ENCODE data around the gene TLL2. TPM values are rescaled to one million over a fixed set of nuclear protein-coding genes. Genes with fewer than 3 reads are reported as not detected.

Gene TLL2
- total and polyA plus RNA-seq, 4 experiments from 2014 or later = 0.03 to 0.17 TPM; not detected in 2

DNA sequence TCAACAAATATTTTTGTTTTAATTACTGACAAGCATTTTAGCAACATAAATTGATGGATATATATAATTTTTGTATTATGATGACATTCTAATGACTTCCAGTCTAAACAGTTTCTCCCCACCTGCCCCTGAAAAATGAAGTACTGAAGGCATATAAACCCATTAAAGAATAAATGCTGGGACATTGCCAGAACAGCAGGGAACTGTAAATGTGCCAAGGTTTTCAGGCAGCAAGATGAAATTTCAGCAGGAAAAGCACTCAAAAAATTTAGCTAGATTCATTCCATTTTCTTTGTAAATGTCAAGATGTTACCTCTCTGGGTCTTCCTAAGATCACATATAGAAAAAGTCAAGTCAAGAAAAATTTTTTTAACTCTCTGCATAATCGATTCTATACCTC lies 11.0 kb upstream of the TLL2 start:
- POLR2A ChIA-PET (ENCODE audit: partially characterized antibody) = no interaction called here
- Histone ChIP-seq H3K9me3 (ENCODE audit: control insufficient read depth in 1 of 2, low read length in 2 of 2) (no peaks in the 10 kb centered on the region), H3K4me3 (ENCODE audit: low read length in 2 of 2) (no peak overlapping the region), H3K27me3 (ENCODE audit: insufficient read depth, low read length) (no peaks in the 10 kb centered on the region), H3K36me3 (ENCODE audit: insufficient read depth, low read length) (peaks cover 24% of the 10 kb centered on the region), H3K4me1 (ENCODE audit: insufficient read depth, low read length) (no peaks in the 10 kb centered on the region), H3K27ac (ENCODE audit: low read depth, low read length) (no peak overlapping the region)
- no peaks in the 10 kb centered on the region for H3K9me3 Mint-ChIP-seq
- intact Hi-C loops (cut with micrococcal nuclease) = no loop called here
- H3K4me1 Mint-ChIP-seq = peaks cover 0 to 4% (median 2%) of the 10 kb centered on the region in 4 donors
- DNase-seq = no peak
- H3K36me3 Mint-ChIP-seq = peaks cover 72 to 80% of the 10 kb centered on the region in 2 donors
- no peaks in the 10 kb centered on the region for H3K27me3 Mint-ChIP-seq
- H3K4me3 Mint-ChIP-seq = no peak overlapping the region
- no peak overlapping the region for H3K27ac Mint-ChIP-seq
- CTCF ChIA-PET (ENCODE audit: partially characterized antibody) = no interaction called here

DNA sequence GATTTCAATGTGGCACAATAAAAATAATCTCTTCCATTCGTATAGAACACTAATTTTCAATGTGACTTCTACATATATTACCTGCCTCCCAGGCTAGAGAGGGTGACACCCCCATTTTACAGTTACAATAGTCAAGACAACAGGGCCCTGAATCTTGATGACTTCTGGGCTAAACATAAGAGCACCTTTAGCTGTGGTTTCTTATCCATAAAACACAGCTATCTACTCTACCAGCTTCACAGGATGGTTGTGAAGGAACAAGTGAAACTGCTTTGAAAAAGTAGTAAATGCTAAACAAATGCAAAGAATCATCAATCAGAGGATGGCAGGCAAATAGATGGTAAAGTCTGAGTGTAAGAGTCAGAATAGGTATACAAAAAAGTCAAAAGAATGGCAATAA lies 3.6 kb upstream of the TLL2 start:
- peaks cover 2% of the 10 kb centered on the region in 2 donors for H3K27me3 Mint-ChIP-seq
- peaks cover 4% of the 10 kb centered on the region for H3K36me3 ChIP-seq (ENCODE audit: insufficient read depth, low read length)
- H3K9me3 Mint-ChIP-seq = no peaks in the 10 kb centered on the region
- H3K4me3 ChIP-seq (ENCODE audit: low read length in 2 of 2) = no peak overlapping the region
- H3K4me1 Mint-ChIP-seq = peaks cover 7 to 18% (median 11%) of the 10 kb centered on the region in 4 donors
- no peak overlapping the region for H3K4me3 Mint-ChIP-seq
- peaks cover 26 to 29% of the 10 kb centered on the region in 2 donors for H3K36me3 Mint-ChIP-seq
- ChIA-PET POLR2A (ENCODE audit: partially characterized antibody) (interaction anchor here (1.1 kb wide), 1 partner anchor 9 kb away, joined by 3 read pairs; no protein-coding TSS in a partner anchor), CTCF (ENCODE audit: partially characterized antibody) (no interaction called here)
- intact Hi-C loops (cut with micrococcal nuclease) = no loop called here
- H3K27ac ChIP-seq (ENCODE audit: low read depth, low read length) = no peak overlapping the region
- no peak overlapping the region for H3K27ac Mint-ChIP-seq
- DNase-seq = no peak
- H3K27me3 ChIP-seq (ENCODE audit: insufficient read depth, low read length) = peaks cover 5% of the 10 kb centered on the region
- H3K9me3 ChIP-seq (ENCODE audit: control insufficient read depth in 1 of 2, low read length in 2 of 2) = no peaks in the 10 kb centered on the region
- peaks cover 21% of the 10 kb centered on the region for H3K4me1 ChIP-seq (ENCODE audit: insufficient read depth, low read length)

DNA sequence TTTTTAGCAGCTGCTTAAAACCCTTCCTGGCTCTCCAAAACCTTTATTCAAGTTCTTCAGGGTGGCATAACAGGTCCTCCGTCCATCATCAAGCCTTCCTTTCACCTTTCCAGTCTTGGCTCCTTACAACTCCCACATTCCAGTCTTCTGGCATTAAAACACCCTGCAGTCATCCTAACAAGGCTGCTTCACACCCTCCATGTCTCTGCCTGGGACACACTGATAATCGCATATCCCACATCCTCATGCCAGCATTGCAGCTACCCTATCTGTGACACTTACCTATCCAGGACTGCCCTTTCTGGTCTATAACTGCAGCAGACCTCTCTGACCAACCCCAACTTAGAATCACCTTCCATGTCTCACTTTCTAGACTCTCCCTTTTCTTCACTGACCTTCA lies 2.6 kb upstream of the TLL2 start:
- no peaks in the 10 kb centered on the region for H3K9me3 ChIP-seq (ENCODE audit: control insufficient read depth in 1 of 2, low read length in 2 of 2)
- peaks cover 23% of the 10 kb centered on the region for H3K4me1 ChIP-seq (ENCODE audit: insufficient read depth, low read length)
- H3K27me3 ChIP-seq (ENCODE audit: insufficient read depth, low read length) = peaks cover 9% of the 10 kb centered on the region
- POLR2A ChIA-PET (ENCODE audit: partially characterized antibody) = interaction anchor here (0.9 kb wide), 1 partner anchor 10 kb away, joined by 3 read pairs; no protein-coding TSS in a partner anchor
- H3K4me3 ChIP-seq (ENCODE audit: low read length in 2 of 2) = no peak overlapping the region
- no peak overlapping the region for H3K27ac ChIP-seq (ENCODE audit: low read depth, low read length)
- no peak for DNase-seq
- peaks cover 4 to 6% of the 10 kb centered on the region in 2 donors for H3K27me3 Mint-ChIP-seq
- H3K27ac Mint-ChIP-seq = no peak overlapping the region
- peak overlapping the region in 1 of 8 donors; percentile 12 for H3K4me3 Mint-ChIP-seq
- peaks cover 17 to 19% of the 10 kb centered on the region in 2 donors for H3K36me3 Mint-ChIP-seq
- H3K9me3 Mint-ChIP-seq = no peaks in the 10 kb centered on the region
- CTCF ChIA-PET (ENCODE audit: partially characterized antibody) = no interaction called here
- H3K4me1 Mint-ChIP-seq = peaks cover 10 to 23% (median 16%) of the 10 kb centered on the region in 4 donors
- no peaks in the 10 kb centered on the region for H3K36me3 ChIP-seq (ENCODE audit: insufficient read depth, low read length)
- intact Hi-C loops (cut with micrococcal nuclease) = no loop called here

DNA sequence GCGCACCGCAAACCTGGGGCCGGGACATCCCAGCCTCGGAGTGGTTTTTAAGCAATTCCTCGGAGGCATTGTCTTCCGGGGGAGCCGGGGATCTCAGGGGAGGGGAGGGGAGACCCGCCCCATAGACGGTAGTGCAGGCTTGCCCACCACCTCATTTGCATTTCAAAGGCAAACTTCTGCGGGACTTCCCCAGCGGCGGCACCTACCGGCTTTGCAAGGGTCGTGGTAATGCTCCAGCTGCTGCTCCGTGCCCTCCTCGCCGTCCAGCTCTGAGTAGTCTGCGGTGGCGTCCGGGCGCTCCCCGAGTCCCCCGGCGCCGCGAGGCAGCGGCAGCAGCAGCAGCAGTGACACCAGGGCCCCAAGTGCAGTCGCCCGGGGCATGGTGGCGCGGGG lies 425 bp downstream of the TLL2 start:
- intact Hi-C loops (cut with micrococcal nuclease) = loop anchor here (5.0 kb wide), 2 partner anchors 74 to 136 kb away; partner anchors contain the start of gene TM9SF3
- Mint-ChIP-seq H3K4me1 (peaks cover 10 to 23% (median 16%) of the 10 kb centered on the region in 4 donors), H3K27ac (no peak overlapping the region), H3K4me3 (peak overlapping the region in 7 of 8 donors; percentile 54 to 83 (median 81)), H3K36me3 (no peaks in the 10 kb centered on the region), H3K27me3 (peaks cover 4 to 6% of the 10 kb centered on the region in 2 donors), H3K9me3 (no peaks in the 10 kb centered on the region)
- ChIA-PET POLR2A (ENCODE audit: partially characterized antibody) (interaction anchor here (1.2 to 1.5 kb wide), 2 partner anchors 68 to 317 kb away, joined by 3 read pairs; no protein-coding TSS in a partner anchor), CTCF (ENCODE audit: partially characterized antibody) (interaction anchor here (0.9 to 1.7 kb wide), 8 partner anchors 9 to 44 kb away, joined by 3 to 7 read pairs (median 4); no protein-coding TSS in a partner anchor)
- no peaks in the 10 kb centered on the region for H3K36me3 ChIP-seq (ENCODE audit: insufficient read depth, low read length)
- H3K9me3 ChIP-seq (ENCODE audit: control insufficient read depth in 1 of 2, low read length in 2 of 2) = no peaks in the 10 kb centered on the region
- peaks cover 23% of the 10 kb centered on the region for H3K4me1 ChIP-seq (ENCODE audit: insufficient read depth, low read length)
- H3K27me3 ChIP-seq (ENCODE audit: insufficient read depth, low read length) = peaks cover 10% of the 10 kb centered on the region
- H3K4me3 ChIP-seq (ENCODE audit: low read length in 2 of 2) = peak overlapping the region in 1 of 2 donors; percentile 55
- no peak overlapping the region for H3K27ac ChIP-seq (ENCODE audit: low read depth, low read length)
- peak in 4 of 5 donors; percentile 20 to 71 (median 30) for DNase-seq

DNA sequence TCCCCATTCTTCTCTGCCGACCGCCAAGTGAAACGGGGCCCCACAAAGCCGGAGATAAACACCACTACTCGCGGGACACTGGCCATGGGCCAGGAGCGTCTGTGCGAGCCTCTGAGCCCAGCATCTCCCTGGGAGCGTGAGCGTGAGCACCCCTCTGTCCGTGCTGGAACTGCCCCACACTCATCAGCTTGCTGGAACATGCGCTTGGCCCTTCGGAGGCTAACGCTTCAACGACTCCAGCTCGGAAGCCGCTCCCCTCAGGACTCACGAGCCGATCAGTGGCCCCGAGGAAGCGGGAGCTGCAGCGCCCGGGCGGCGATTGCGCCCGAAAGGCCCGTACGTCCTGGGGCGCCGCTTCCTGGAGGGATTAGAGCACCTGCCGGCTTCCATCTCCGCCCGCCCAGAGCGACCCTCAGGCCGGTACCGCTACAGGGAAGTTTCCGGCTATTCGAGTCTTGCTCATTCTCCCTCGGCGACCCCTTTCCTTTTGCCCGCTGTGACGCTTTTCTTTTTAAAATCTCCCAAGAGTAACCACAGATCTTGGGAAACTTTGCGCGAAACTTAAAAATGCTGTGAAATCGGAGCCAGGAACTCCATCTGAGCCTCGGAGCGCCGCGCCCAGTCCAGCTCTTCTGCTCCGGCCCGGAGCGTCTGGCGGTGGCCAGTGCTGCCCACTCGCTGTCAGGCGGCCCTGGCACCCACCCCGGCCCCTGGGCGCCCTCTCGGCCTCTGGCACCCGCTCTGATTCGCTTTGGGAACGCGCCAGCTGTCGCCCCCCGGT lies 1.0 kb downstream of the TLL2 start:
- Mint-ChIP-seq H3K27me3 (peaks cover 4 to 6% of the 10 kb centered on the region in 2 donors), H3K36me3 (no peaks in the 10 kb centered on the region), H3K27ac (peak overlapping the region in 2 of 7 donors; percentile 4 to 67), H3K9me3 (no peaks in the 10 kb centered on the region), H3K4me3 (peak overlapping the region; percentile 78 to 86 (median 82)), H3K4me1 (peaks cover 10 to 23% (median 16%) of the 10 kb centered on the region in 4 donors)
- Histone ChIP-seq H3K27ac (ENCODE audit: low read depth, low read length) (no peak overlapping the region), H3K9me3 (ENCODE audit: control insufficient read depth in 1 of 2, low read length in 2 of 2) (no peaks in the 10 kb centered on the region), H3K4me3 (ENCODE audit: low read length in 2 of 2) (peak overlapping the region in 1 of 2 donors; percentile 55), H3K27me3 (ENCODE audit: insufficient read depth, low read length) (peaks cover 10% of the 10 kb centered on the region), H3K36me3 (ENCODE audit: insufficient read depth, low read length) (no peaks in the 10 kb centered on the region), H3K4me1 (ENCODE audit: insufficient read depth, low read length) (peaks cover 23% of the 10 kb centered on the region)
- ChIA-PET CTCF (ENCODE audit: partially characterized antibody) (interaction anchor here (1.3 to 1.7 kb wide), 5 partner anchors 9 to 24 kb away, joined by 3 to 7 read pairs (median 4); no protein-coding TSS in a partner anchor), POLR2A (ENCODE audit: partially characterized antibody) (interaction anchor here (1.5 kb wide), 1 partner anchor 69 kb away, joined by 3 read pairs; no protein-coding TSS in a partner anchor)
- intact Hi-C loops (cut with micrococcal nuclease) = loop anchor here (5.0 kb wide), 2 partner anchors 75 to 135 kb away; partner anchors contain the start of gene TM9SF3
- peak in 1 of 5 donors; percentile 6 for DNase-seq

DNA sequence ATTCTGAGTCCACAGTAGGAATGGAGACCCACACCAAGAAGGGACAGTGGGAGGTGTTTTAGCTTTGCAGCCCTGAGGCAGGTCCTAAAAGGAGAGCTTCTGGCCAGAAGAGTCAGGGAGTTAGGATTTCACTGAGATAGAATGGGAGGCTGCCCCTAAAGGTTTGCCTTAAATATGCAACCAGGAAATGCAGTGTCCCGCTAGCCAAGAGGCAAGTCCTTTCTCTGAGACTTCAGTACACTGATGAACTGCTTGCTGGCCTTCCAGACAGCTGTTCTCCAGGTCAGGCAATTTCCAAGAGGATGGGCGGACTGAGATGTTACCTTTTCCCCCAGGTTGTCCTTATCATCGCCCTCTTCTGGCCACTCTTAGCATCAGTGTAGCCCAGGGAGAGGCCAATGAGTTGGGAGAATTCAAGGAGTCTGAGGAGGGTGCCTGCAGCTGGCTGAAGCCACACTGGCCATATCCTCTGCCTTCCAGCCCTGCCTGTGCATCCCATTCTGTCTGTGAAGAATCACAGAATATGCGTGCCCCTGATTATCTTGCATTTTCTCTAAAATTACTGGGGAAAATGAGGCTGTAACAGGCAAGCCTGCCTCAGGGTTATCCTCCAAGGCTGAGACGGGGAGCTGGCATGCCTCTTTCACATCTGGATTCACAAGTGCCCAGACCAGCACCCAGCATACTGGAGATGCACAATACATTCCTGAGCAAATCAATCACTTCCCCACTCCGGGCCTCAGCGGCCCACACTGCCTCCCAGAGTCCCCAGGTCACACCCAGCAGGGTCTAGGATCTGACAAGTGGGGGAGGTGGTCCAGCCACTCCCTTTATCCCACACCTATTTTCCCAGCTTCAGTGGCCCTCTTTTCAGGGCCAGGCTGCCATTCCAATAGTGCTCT lies 2.4 kb downstream of the TLL2 start:
- peaks cover 23% of the 10 kb centered on the region for H3K4me1 ChIP-seq (ENCODE audit: insufficient read depth, low read length)
- POLR2A ChIA-PET (ENCODE audit: partially characterized antibody) = no interaction called here
- H3K36me3 Mint-ChIP-seq = no peaks in the 10 kb centered on the region
- no peaks in the 10 kb centered on the region for H3K9me3 Mint-ChIP-seq
- H3K4me1 Mint-ChIP-seq = peaks cover 10 to 23% (median 16%) of the 10 kb centered on the region in 4 donors
- peak overlapping the region in 1 of 7 donors; percentile 6 for H3K27ac Mint-ChIP-seq
- no peak overlapping the region for H3K27ac ChIP-seq (ENCODE audit: low read depth, low read length)
- H3K4me3 ChIP-seq (ENCODE audit: low read length in 2 of 2) = no peak overlapping the region
- H3K27me3 ChIP-seq (ENCODE audit: insufficient read depth, low read length) = peaks cover 10% of the 10 kb centered on the region
- H3K9me3 ChIP-seq (ENCODE audit: control insufficient read depth in 1 of 2, low read length in 2 of 2) = no peaks in the 10 kb centered on the region
- intact Hi-C loops (cut with micrococcal nuclease) = loop anchor here (1.0 to 5.0 kb wide), 3 partner anchors 76 to 134 kb away; partner anchors contain the start of gene TM9SF3
- H3K27me3 Mint-ChIP-seq = peaks cover 6 to 7% of the 10 kb centered on the region in 2 donors
- peak in 1 of 5 donors; percentile 6 for DNase-seq
- H3K4me3 Mint-ChIP-seq = peak overlapping the region in 7 of 8 donors; percentile 23 to 82 (median 49)
- CTCF ChIA-PET (ENCODE audit: partially characterized antibody) = interaction anchor here (1.3 to 1.9 kb wide), 3 partner anchors 10 to 14 kb away, joined by 4 to 8 read pairs (median 7); no protein-coding TSS in a partner anchor
- H3K36me3 ChIP-seq (ENCODE audit: insufficient read depth, low read length) = no peaks in the 10 kb centered on the region
